Measurements from ENCODE around the gene GPR132.

- no peak for TF ChIP-seq REST (IDR thresholded peaks at IDR 0.05; ENCODE audit: low read depth)
- TF ChIP-seq YY1 (IDR thresholded peaks at IDR 0.05; ENCODE audit: low read depth) = no peak
- no peak for TF ChIP-seq ZBTB7A (IDR thresholded peaks at IDR 0.05; ENCODE audit: low read depth)
- no peak for TF ChIP-seq RAD21 (IDR thresholded peaks at IDR 0.05; ENCODE audit: low read depth)
- no peak for TF ChIP-seq TEAD4 (IDR thresholded peaks at IDR 0.05)
- TF ChIP-seq NFIC (IDR thresholded peaks at IDR 0.05) = no peak
- no peak for TF ChIP-seq CREB1 (IDR thresholded peaks at IDR 0.05; ENCODE audit: low read depth)
- no peak for TF ChIP-seq CEBPB (IDR thresholded peaks at IDR 0.05)
- TF ChIP-seq EP300 (IDR thresholded peaks at IDR 0.05; ENCODE audit: borderline replicate concordance) = no peak
- no peak for TF ChIP-seq TCF12 (IDR thresholded peaks at IDR 0.05; ENCODE audit: low read depth)
- TF ChIP-seq MAX (IDR thresholded peaks at IDR 0.05) = no peak
- TF ChIP-seq USF1 (IDR thresholded peaks at IDR 0.05) = no peak
- TF ChIP-seq TAF1 (IDR thresholded peaks at IDR 0.05; ENCODE audit: low read depth) = no peak
- no peak for TF ChIP-seq EGR1 (IDR thresholded peaks at IDR 0.05)
These were observed 11.1 kb upstream of the GPR132 start for GRCh38 chr14:105076296-105076804.
